ENCODE results near the gene NRP2. TPM values are rescaled to one million over a fixed set of nuclear protein-coding genes. Genes with fewer than 3 reads are reported as not detected.

Gene NRP2
- total RNA-seq, 2 donors from 2014 or later, result 0.91 to 2.2 TPM

GRCh38 chr2:205675861-205676516 lies 6.3 kb upstream of the NRP2 start:
- H3K27me3 Mint-ChIP-seq, result peaks cover 12% of the 10 kb centered on the region
- H3K36me3 Mint-ChIP-seq (ENCODE audit: low read depth), result no peaks in the 10 kb centered on the region
- no peaks in the 10 kb centered on the region for H3K9me3 Mint-ChIP-seq
- H3K4me3 Mint-ChIP-seq, result no peak overlapping the region
- no peak for ATAC-seq (replicated peaks)
- no peak overlapping the region for H3K27ac Mint-ChIP-seq
- H3K4me1 Mint-ChIP-seq, result no peaks in the 10 kb centered on the region

GRCh38 chr2:205678541-205679142 lies 3.7 kb upstream of the NRP2 start:
- Mint-ChIP-seq H3K9me3 (no peaks in the 10 kb centered on the region), H3K4me3 (no peak overlapping the region), H3K36me3 (ENCODE audit: low read depth) (no peaks in the 10 kb centered on the region), H3K27me3 (peaks cover 25% of the 10 kb centered on the region), H3K27ac (no peak overlapping the region), H3K4me1 (peaks cover 9% of the 10 kb centered on the region)
- ATAC-seq (replicated peaks), result no peak

- Mint-ChIP-seq H3K9me3 (no peaks in the 10 kb centered on the region), H3K4me3 (no peak overlapping the region), H3K36me3 (ENCODE audit: low read depth) (no peaks in the 10 kb centered on the region), H3K27me3 (peaks cover 34% of the 10 kb centered on the region), H3K27ac (no peak overlapping the region), H3K4me1 (peaks cover 9% of the 10 kb centered on the region)
- no peak for ATAC-seq (replicated peaks)
These were observed 2.8 kb upstream of the NRP2 start for GRCh38 chr2:205679410-205680009.

GRCh38 chr2:205680067-205680466 lies 2.2 kb upstream of the NRP2 start:
- Mint-ChIP-seq H3K27ac (no peak overlapping the region), H3K36me3 (ENCODE audit: low read depth) (no peaks in the 10 kb centered on the region), H3K4me1 (peaks cover 9% of the 10 kb centered on the region), H3K9me3 (no peaks in the 10 kb centered on the region), H3K4me3 (no peak overlapping the region), H3K27me3 (peaks cover 38% of the 10 kb centered on the region)
- ATAC-seq (replicated peaks), result peak; percentile 68

GRCh38 chr2:205680903-205681302 lies 1.4 kb upstream of the NRP2 start:
- Mint-ChIP-seq H3K27me3 (peaks cover 41% of the 10 kb centered on the region), H3K4me1 (peaks cover 9% of the 10 kb centered on the region), H3K36me3 (ENCODE audit: low read depth) (no peaks in the 10 kb centered on the region), H3K4me3 (peak overlapping the region; percentile 83), H3K27ac (no peak overlapping the region), H3K9me3 (no peaks in the 10 kb centered on the region)
- no peak for ATAC-seq (replicated peaks)

GRCh38 chr2:205681401-205682238 lies 681 bp upstream of the NRP2 start:
- H3K4me3 Mint-ChIP-seq, result peak overlapping the region; percentile 83
- no peaks in the 10 kb centered on the region for H3K9me3 Mint-ChIP-seq
- H3K27ac Mint-ChIP-seq, result no peak overlapping the region
- ATAC-seq (replicated peaks), result no peak
- H3K4me1 Mint-ChIP-seq, result peaks cover 9% of the 10 kb centered on the region
- peaks cover 45% of the 10 kb centered on the region for H3K27me3 Mint-ChIP-seq
- H3K36me3 Mint-ChIP-seq (ENCODE audit: low read depth), result no peaks in the 10 kb centered on the region

- Mint-ChIP-seq H3K27ac (no peak overlapping the region), H3K27me3 (peaks cover 54% of the 10 kb centered on the region), H3K36me3 (ENCODE audit: low read depth) (no peaks in the 10 kb centered on the region), H3K9me3 (no peaks in the 10 kb centered on the region), H3K4me3 (peak overlapping the region; percentile 83), H3K4me1 (peaks cover 9% of the 10 kb centered on the region)
- no peak for ATAC-seq (replicated peaks)
These were observed 735 bp downstream of the NRP2 start for GRCh38 chr2:205682971-205683501.

- peak overlapping the region; percentile 83 for H3K4me3 Mint-ChIP-seq
- H3K27ac Mint-ChIP-seq, result no peak overlapping the region
- no peaks in the 10 kb centered on the region for H3K9me3 Mint-ChIP-seq
- H3K4me1 Mint-ChIP-seq, result peaks cover 9% of the 10 kb centered on the region
- peaks cover 60% of the 10 kb centered on the region for H3K27me3 Mint-ChIP-seq
- H3K36me3 Mint-ChIP-seq (ENCODE audit: low read depth), result no peaks in the 10 kb centered on the region
- no peak for ATAC-seq (replicated peaks)
These were observed 1.4 kb downstream of the NRP2 start for GRCh38 chr2:205683502-205684367.

GRCh38 chr2:205684871-205685313 lies 2.6 kb downstream of the NRP2 start:
- peaks cover 63% of the 10 kb centered on the region for H3K27me3 Mint-ChIP-seq
- H3K36me3 Mint-ChIP-seq (ENCODE audit: low read depth), result no peaks in the 10 kb centered on the region
- no peak for ATAC-seq (replicated peaks)
- H3K9me3 Mint-ChIP-seq, result no peaks in the 10 kb centered on the region
- peaks cover 9% of the 10 kb centered on the region for H3K4me1 Mint-ChIP-seq
- peak overlapping the region; percentile 83 for H3K4me3 Mint-ChIP-seq
- H3K27ac Mint-ChIP-seq, result no peak overlapping the region

- Mint-ChIP-seq H3K36me3 (ENCODE audit: low read depth) (no peaks in the 10 kb centered on the region), H3K4me1 (peaks cover 9% of the 10 kb centered on the region), H3K27ac (no peak overlapping the region), H3K27me3 (peaks cover 58% of the 10 kb centered on the region), H3K9me3 (no peaks in the 10 kb centered on the region), H3K4me3 (peak overlapping the region; percentile 83)
- peak; percentile 22 for ATAC-seq (replicated peaks)
These were observed 3.2 kb downstream of the NRP2 start for GRCh38 chr2:205685314-205686055.

- H3K27me3 Mint-ChIP-seq, result peaks cover 57% of the 10 kb centered on the region
- H3K36me3 Mint-ChIP-seq (ENCODE audit: low read depth), result no peaks in the 10 kb centered on the region
- H3K4me1 Mint-ChIP-seq, result peaks cover 9% of the 10 kb centered on the region
These were observed 3.9 kb downstream of the NRP2 start for GRCh38 chr2:205686056-205686782.

GRCh38 chr2:205686783-205687640 lies 4.7 kb downstream of the NRP2 start:
- H3K4me1 Mint-ChIP-seq, result peaks cover 4% of the 10 kb centered on the region
- H3K27me3 Mint-ChIP-seq, result peaks cover 51% of the 10 kb centered on the region
- ATAC-seq (replicated peaks), result no peak
- H3K36me3 Mint-ChIP-seq (ENCODE audit: low read depth), result no peaks in the 10 kb centered on the region
- peak overlapping the region; percentile 83 for H3K4me3 Mint-ChIP-seq
- H3K9me3 Mint-ChIP-seq, result no peaks in the 10 kb centered on the region
- no peak overlapping the region for H3K27ac Mint-ChIP-seq

More at GRCh38 chr2:205686056-205686782, 3.9 kb downstream of the NRP2 start:
- H3K9me3 Mint-ChIP-seq, result no peaks in the 10 kb centered on the region
- peak overlapping the region; percentile 83 for H3K4me3 Mint-ChIP-seq
- H3K27ac Mint-ChIP-seq, result no peak overlapping the region
- no peak for ATAC-seq (replicated peaks)

All from activated T-helper 17 cell treated with anti-CD3 and anti-CD28 coated beads, Interleukin-2, amount 50 U/mL, for 72 hours (primary cell).